OCI-LY1 (cell line): ENCODE measurements around the gene CD300E.

Source experiments
- EZH2 ChIP-seq: fragments of 200-600 bp; sonication (generic), shearing (Covaris generic); IDR thresholded peaks from 2 replicates; pipeline ENCODE4 v1.8.0; 2017; ENCODE audit warnings: borderline replicate concordance, mixed run types, mild to moderate bottlenecking, antibody characterized with exemption, low read length, moderate library complexity, mixed read lengths
- TF ChIP-seq, protein P1 (sequence below): fragments of 200-600 bp; sonication (generic), shearing (Covaris generic); IDR thresholded peaks from 2 replicates; pipeline ENCODE4 v1.5.1; 2017; ENCODE audit warnings: mild to moderate bottlenecking, antibody characterized with exemption, low read length, moderate library complexity, mixed read lengths

DNA sequence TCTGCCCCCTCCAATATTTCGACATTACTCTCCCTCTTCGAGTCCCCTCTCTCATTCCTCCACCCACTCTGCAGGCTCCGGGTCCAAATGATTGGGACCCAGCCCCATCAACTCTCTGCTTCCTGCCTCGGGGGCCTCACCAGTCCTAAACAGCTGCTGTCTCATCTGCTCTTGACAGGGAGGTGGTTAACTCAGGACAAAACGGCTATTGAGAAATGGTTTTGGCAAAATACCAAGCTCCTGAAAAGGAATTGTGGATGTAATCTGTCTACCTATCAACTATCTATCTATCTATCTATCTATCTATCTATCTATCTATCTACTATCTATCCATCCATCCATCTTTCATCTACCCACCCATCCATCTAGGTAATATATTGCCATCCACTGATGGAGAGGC is 58.4 kb downstream of the CD300E start:
- TF ChIP-seq, protein P1, sequence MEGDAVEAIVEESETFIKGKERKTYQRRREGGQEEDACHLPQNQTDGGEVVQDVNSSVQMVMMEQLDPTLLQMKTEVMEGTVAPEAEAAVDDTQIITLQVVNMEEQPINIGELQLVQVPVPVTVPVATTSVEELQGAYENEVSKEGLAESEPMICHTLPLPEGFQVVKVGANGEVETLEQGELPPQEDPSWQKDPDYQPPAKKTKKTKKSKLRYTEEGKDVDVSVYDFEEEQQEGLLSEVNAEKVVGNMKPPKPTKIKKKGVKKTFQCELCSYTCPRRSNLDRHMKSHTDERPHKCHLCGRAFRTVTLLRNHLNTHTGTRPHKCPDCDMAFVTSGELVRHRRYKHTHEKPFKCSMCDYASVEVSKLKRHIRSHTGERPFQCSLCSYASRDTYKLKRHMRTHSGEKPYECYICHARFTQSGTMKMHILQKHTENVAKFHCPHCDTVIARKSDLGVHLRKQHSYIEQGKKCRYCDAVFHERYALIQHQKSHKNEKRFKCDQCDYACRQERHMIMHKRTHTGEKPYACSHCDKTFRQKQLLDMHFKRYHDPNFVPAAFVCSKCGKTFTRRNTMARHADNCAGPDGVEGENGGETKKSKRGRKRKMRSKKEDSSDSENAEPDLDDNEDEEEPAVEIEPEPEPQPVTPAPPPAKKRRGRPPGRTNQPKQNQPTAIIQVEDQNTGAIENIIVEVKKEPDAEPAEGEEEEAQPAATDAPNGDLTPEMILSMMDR: no peak
- no peak for TF ChIP-seq EZH2
